ENCODE results near the gene GTF2H2C.
"Not testable (repeated sequence)": the region's sequence is repeated elsewhere in the genome, so short reads cannot be mapped to it uniquely, and the experiment has no call there.

- TF ChIP-seq CTCF, POLR2AphosphoS5, POLR2A (IDR thresholded peaks at IDR 0.05): not testable (repeated sequence)
Observed at GRCh38 chr5:69608861-69609496, 49.0 kb downstream of the GTF2H2C start.

All from breast epithelium (tissue), 3 donors.